Left lung (tissue), 10 donors: ENCODE data around the gene LDB2. TPM values are rescaled to one million over a fixed set of nuclear protein-coding genes. Genes with fewer than 3 reads are reported as not detected.

Experiments
- ATAC-seq: fragments of 200-7000 bp; cut with Tn5 transposase; one replicate; pipeline ENCODE4 v1.9.1; 2020; ENCODE audit warnings: moderate library complexity
- DNase-seq, 4 donors: peaks; one replicate each; pipeline ENCODE4 v3.0.0-alpha.2; 2013 to 2020
- H3K27ac ChIP-seq, 2 donors: fragments of 200-600 bp; sonication (generic) in 1 of 2; one replicate each; pipeline versions ENCODE4 v1.5.0 to v1.8.0; 2020 to 2021
- H3K27me3 ChIP-seq, 2 donors: fragments of 200-600 bp; sonication (generic) in 1 of 2; one replicate each; pipeline versions ENCODE4 v1.5.0 to v1.8.0; 2020 to 2021
- H3K36me3 ChIP-seq, 2 donors: fragments of 200-600 bp; sonication (generic) in 1 of 2; one replicate each; pipeline versions ENCODE4 v1.5.0 to v1.8.0; 2020 to 2021
- H3K4me1 ChIP-seq, 2 donors: fragments of 200-600 bp; one replicate each; pipeline ENCODE4 v1.8.0; 2021
- H3K4me3 ChIP-seq, 2 donors: fragments of 200-600 bp; sonication (generic) in 1 of 2; one replicate each; pipeline versions ENCODE4 v1.5.0 to v1.8.0; 2020 to 2021; ENCODE audit warnings: mild to moderate bottlenecking in 1 of 2
- H3K9me3 ChIP-seq, 2 donors: fragments of 200-600 bp; sonication (generic) in 1 of 2; one replicate each; pipeline versions ENCODE4 v1.5.0 to v1.8.0; 2020 to 2021
- CTCF ChIP-seq, 2 donors: fragments of 200-600 bp; sonication (generic) in 1 of 2; IDR thresholded peaks; one replicate each; pipeline versions ENCODE4 v1.5.0 to v1.8.0; 2021; ENCODE audit warnings: antibody characterized with exemption in 2 of 2
- intact Hi-C, 2 donors: fragments of 100-400 bp; cut with DNase I; formaldehyde crosslinking; loops; one replicate each; pipeline versions ENCODE4 v1.11.2 to v1.14.2; 2022
- polyA plus RNA-seq, 6 donors: library from polyadenylated mRNA; unstranded; fragments of 120-200 nt; gene quantifications; one replicate each; pipeline ENCODE4 v1.2.1, GENCODE V29; 2013; ENCODE audit not compliant: insufficient read length in 6 of 6
- total RNA-seq, 2 donors: library from RNA; stranded (reverse); fragmentation: NEBNext Ultra II Directional; extraction: Animal tissue kit (Norgen Biotek cat#: 25700); gene quantifications; one replicate each; pipeline ENCODE4 v1.2.1, GENCODE V29; 2021
- donor health status: DM: no; HTN: yes; CAD: no.
- donor health status: DM: no; HTN: no; CAD: no.

The LDB2 gene
- total and polyA plus RNA-seq, 8 donors = 37.7 to 97.0 (median 78.5) TPM

- ATAC-seq (no peak), DNase-seq (peak in 1 of 4 donors; percentile 41)
- Histone ChIP-seq H3K27me3 (no peaks in the 10 kb centered on the region), H3K27ac (peak overlapping the region in 1 of 2 donors; percentile 5), H3K4me3 (no peak overlapping the region), H3K9me3 (no peaks in the 10 kb centered on the region), H3K4me1 (no peaks in the 10 kb centered on the region), H3K36me3 (no peaks in the 10 kb centered on the region)
- no peak for TF ChIP-seq CTCF (IDR thresholded peaks at IDR 0.05)
- intact Hi-C loops = no loop called here
Observed at GRCh38 chr4:16617435-16617834, 281.0 kb downstream of the LDB2 start.

GRCh38 chr4:16617011-16617410, 281.4 kb downstream of the LDB2 start:
- Histone ChIP-seq H3K4me1 (no peaks in the 10 kb centered on the region), H3K4me3 (no peak overlapping the region), H3K36me3 (no peaks in the 10 kb centered on the region), H3K9me3 (no peaks in the 10 kb centered on the region), H3K27me3 (no peaks in the 10 kb centered on the region), H3K27ac (peak overlapping the region in 1 of 2 donors; percentile 5)
- intact Hi-C loops = no loop called here
- TF ChIP-seq CTCF (IDR thresholded peaks at IDR 0.05) = no peak
- no peak for DNase-seq
- no peak for ATAC-seq

GRCh38 chr4:16609170-16609758, 289.2 kb downstream of the LDB2 start:
- intact Hi-C loops = no loop called here
- Histone ChIP-seq H3K27ac (no peak overlapping the region), H3K4me3 (no peak overlapping the region), H3K36me3 (no peaks in the 10 kb centered on the region), H3K27me3 (no peaks in the 10 kb centered on the region), H3K4me1 (no peaks in the 10 kb centered on the region), H3K9me3 (peaks cover 0 to 7% of the 10 kb centered on the region in 2 donors)
- no peak for DNase-seq
- no peak for ATAC-seq
- TF ChIP-seq CTCF (IDR thresholded peaks at IDR 0.05) = no peak

- no peaks in the 10 kb centered on the region for H3K36me3 ChIP-seq
- TF ChIP-seq CTCF (IDR thresholded peaks at IDR 0.05) = no peak
- H3K4me3 ChIP-seq = no peak overlapping the region
- H3K27me3 ChIP-seq = no peaks in the 10 kb centered on the region
- no peaks in the 10 kb centered on the region for H3K4me1 ChIP-seq
- no peak for DNase-seq
- H3K9me3 ChIP-seq = peaks cover 0 to 7% of the 10 kb centered on the region in 2 donors
- H3K27ac ChIP-seq = no peak overlapping the region
- intact Hi-C loops = no loop called here
- ATAC-seq = no peak
Observed at GRCh38 chr4:16608611-16609125, 289.8 kb downstream of the LDB2 start.

- Histone ChIP-seq H3K4me1 (no peaks in the 10 kb centered on the region), H3K4me3 (no peak overlapping the region), H3K36me3 (no peaks in the 10 kb centered on the region), H3K27ac (no peak overlapping the region), H3K9me3 (peaks cover 0 to 7% of the 10 kb centered on the region in 2 donors), H3K27me3 (no peaks in the 10 kb centered on the region)
- no peak for ATAC-seq
- intact Hi-C loops = no loop called here
- DNase-seq = no peak
- TF ChIP-seq CTCF (IDR thresholded peaks at IDR 0.05) = no peak
Observed at GRCh38 chr4:16608123-16608522, 290.3 kb downstream of the LDB2 start.
